Measurements from ENCODE around the gene SRP54.

Gene SRP54

DNA sequence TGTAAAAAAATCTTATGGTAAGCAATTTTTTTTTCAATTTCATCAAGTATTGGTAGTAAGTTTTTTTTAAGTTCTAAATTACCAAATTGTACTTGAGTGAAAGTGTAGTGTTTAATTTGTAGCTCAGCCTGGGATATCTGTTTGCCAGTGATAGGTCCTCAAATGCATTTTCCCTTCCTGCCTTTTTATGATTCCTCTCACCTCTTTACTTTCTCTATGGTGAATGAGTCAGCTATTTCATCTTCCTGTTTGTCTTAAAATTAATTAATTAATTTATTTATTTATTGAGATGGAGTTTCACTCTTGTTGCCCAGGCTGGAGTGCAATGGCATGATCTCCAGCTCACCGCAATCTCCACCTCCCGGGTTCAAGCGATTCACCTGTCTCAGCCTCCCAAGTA lies 10.6 kb downstream of the SRP54 start:
- H3K4me3 ChIP-seq (replicated peaks; ENCODE audit: low read depth, low read length): no peak overlapping the region
- TF ChIP-seq, protein P1, sequence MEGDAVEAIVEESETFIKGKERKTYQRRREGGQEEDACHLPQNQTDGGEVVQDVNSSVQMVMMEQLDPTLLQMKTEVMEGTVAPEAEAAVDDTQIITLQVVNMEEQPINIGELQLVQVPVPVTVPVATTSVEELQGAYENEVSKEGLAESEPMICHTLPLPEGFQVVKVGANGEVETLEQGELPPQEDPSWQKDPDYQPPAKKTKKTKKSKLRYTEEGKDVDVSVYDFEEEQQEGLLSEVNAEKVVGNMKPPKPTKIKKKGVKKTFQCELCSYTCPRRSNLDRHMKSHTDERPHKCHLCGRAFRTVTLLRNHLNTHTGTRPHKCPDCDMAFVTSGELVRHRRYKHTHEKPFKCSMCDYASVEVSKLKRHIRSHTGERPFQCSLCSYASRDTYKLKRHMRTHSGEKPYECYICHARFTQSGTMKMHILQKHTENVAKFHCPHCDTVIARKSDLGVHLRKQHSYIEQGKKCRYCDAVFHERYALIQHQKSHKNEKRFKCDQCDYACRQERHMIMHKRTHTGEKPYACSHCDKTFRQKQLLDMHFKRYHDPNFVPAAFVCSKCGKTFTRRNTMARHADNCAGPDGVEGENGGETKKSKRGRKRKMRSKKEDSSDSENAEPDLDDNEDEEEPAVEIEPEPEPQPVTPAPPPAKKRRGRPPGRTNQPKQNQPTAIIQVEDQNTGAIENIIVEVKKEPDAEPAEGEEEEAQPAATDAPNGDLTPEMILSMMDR (IDR thresholded peaks at IDR 0.05; ENCODE audit: low read depth, low read length, missing control alignments): no peak
- no peak for DNase-seq (ENCODE audit: extremely low read depth, low read depth)

DNA sequence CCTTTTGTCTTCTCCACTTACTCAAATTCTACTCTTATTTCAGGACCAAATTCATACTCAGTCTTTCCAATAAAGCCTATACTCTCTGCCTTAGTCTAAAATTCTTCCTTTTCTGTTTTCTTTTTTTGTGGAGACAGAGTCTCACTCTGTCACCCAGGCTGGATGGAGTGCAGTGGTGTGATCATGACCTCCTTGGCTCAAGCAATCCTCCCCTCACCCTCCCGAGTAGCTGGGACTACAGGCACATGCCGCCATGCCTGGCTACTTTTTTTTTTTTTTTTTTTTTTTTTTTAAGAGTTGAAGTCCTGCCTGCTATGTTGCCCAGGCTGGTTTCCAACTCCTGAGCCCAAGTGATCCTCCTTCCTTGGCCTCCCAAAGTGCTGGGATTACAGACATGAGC lies 11.9 kb downstream of the SRP54 start:
- TF ChIP-seq, protein P1 (IDR thresholded peaks at IDR 0.05; ENCODE audit: low read depth, low read length, missing control alignments): no peak
- H3K4me3 ChIP-seq (replicated peaks; ENCODE audit: low read depth, low read length): no peak overlapping the region
- DNase-seq (ENCODE audit: extremely low read depth, low read depth): no peak

DNA sequence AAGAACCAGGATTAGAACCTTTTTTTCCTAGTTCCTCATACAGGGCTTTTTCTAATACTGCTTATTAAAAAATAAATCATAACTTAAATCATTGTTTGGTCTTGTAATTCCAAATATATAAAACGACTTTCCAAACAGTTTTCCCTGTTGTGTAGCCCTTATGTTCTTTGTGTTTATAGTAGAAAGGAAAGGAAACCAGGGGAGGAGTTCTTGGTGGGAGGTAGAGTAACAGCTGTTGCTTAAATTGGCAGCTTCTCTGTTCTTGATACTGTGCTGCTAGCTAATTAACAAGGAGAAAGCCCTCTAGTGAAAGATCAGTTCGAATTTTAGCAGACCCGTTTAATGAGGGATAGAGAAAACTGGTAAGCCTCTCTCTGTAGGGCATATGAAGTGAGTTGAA lies 15.0 kb downstream of the SRP54 start:
- no peak for DNase-seq (ENCODE audit: extremely low read depth, low read depth)
- TF ChIP-seq, protein P1 (IDR thresholded peaks at IDR 0.05; ENCODE audit: low read depth, low read length, missing control alignments): no peak
- H3K4me3 ChIP-seq (replicated peaks; ENCODE audit: low read depth, low read length): no peak overlapping the region

GRCh38 chr14:34999500-34999899 lies 16.7 kb downstream of the SRP54 start:
- TF ChIP-seq, protein P1 (IDR thresholded peaks at IDR 0.05; ENCODE audit: low read depth, low read length, missing control alignments): no peak
- DNase-seq (ENCODE audit: extremely low read depth, low read depth): no peak
- no peak overlapping the region for H3K4me3 ChIP-seq (replicated peaks; ENCODE audit: low read depth, low read length)

DNA sequence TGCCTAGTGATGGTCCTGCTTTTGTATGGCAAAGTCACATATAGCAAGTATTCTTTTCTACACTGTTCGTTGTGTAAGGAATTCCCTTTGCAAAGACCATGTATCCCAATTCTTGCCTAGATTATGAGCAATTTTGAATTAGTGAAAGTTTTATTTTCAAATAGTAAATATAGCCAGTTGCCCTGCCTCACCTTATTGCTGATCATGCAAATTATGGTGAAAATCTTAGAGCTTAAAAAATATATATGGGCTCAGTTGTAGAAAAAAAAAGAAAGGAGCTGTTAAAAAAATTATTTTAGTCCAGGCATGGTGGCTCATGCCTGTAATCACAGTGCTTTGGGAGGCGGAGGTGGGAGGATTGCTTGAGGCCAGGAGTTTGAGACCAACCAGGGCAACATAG lies 18.8 kb downstream of the SRP54 start:
- no peak overlapping the region for H3K4me3 ChIP-seq (replicated peaks; ENCODE audit: low read depth, low read length)
- DNase-seq (ENCODE audit: extremely low read depth, low read depth): no peak
- TF ChIP-seq, protein P1 (IDR thresholded peaks at IDR 0.05; ENCODE audit: low read depth, low read length, missing control alignments): no peak

DNA sequence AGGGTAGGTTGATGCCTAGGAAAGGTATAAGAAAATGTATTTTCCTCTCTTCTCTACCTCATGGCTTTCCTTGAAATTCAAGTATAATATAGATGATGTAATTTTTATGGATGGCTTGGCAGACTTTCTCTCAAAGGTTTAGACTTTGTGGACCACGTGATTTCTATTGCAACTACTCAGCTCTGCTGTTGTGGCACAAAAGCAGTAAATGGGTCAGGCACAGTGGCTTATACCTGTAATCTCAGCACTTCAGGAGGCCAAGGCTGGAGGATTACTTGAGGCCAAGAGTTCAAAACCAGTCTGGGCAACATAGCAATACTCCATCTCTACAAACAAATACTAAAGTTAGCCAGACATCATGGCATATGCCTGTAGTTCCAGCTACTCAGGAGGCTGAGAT lies 22.0 kb downstream of the SRP54 start:
- H3K4me3 ChIP-seq (replicated peaks; ENCODE audit: low read depth, low read length): no peak overlapping the region
- TF ChIP-seq, protein P1 (IDR thresholded peaks at IDR 0.05; ENCODE audit: low read depth, low read length, missing control alignments): no peak
- DNase-seq (ENCODE audit: extremely low read depth, low read depth): no peak

DNA sequence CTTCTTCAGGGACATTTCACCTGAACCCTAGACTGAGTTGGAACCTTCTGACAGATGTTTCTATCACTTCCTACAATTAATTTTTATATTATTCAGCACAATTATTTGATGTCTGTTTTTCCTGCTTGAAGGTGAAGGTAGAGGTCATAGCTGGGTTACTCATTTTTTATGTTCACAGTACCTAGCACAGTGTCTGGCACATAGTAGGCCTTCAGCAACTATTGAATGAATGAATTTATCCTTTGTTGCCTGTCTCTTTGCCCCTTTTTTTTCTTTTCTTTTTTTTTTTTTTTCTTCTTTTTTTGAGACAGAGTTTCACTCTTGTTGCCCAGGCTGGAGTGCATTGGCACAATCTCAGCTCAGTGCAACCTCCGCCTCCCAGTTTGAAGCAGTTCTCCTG lies 33.8 kb downstream of the SRP54 start:
- TF ChIP-seq, protein P1 (IDR thresholded peaks at IDR 0.05; ENCODE audit: low read depth, low read length, missing control alignments): no peak
- DNase-seq (ENCODE audit: extremely low read depth, low read depth): no peak
- H3K4me3 ChIP-seq (replicated peaks; ENCODE audit: low read depth, low read length): no peak overlapping the region
